ENCODE data around the gene PIF1. TPM values are rescaled to one million over a fixed set of nuclear protein-coding genes. Genes with fewer than 3 reads are reported as not detected.

PIF1 gene
- total RNA-seq, 2 donors from 2014 or later: 24.7 to 91.9 TPM

- H3K9me3 Mint-ChIP-seq: no peaks in the 10 kb centered on the region
- H3K4me3 Mint-ChIP-seq: no peak overlapping the region
- no peaks in the 10 kb centered on the region for H3K36me3 Mint-ChIP-seq
- DNase-seq (ENCODE audit: low spot score): no peak
- H3K27me3 Mint-ChIP-seq: no peaks in the 10 kb centered on the region
- no peaks in the 10 kb centered on the region for H3K4me1 Mint-ChIP-seq (ENCODE audit: low read depth in 2 of 2)
- no peak overlapping the region for H3K27ac Mint-ChIP-seq
- no peak for ATAC-seq
Observed at GRCh38 chr15:64792282-64792681, 33.2 kb downstream of the PIF1 start.

- Mint-ChIP-seq H3K27me3 (no peaks in the 10 kb centered on the region), H3K4me3 (no peak overlapping the region), H3K4me1 (ENCODE audit: low read depth in 2 of 2) (no peaks in the 10 kb centered on the region), H3K9me3 (no peaks in the 10 kb centered on the region), H3K36me3 (no peaks in the 10 kb centered on the region), H3K27ac (no peak overlapping the region)
- no peak for ATAC-seq
- DNase-seq (ENCODE audit: low spot score): no peak
Observed at GRCh38 chr15:64791401-64791800, 34.0 kb downstream of the PIF1 start.

GRCh38 chr15:64783796-64784195 is 41.7 kb downstream of the PIF1 start:
- no peaks in the 10 kb centered on the region for H3K27me3 Mint-ChIP-seq
- DNase-seq (ENCODE audit: low spot score) (no peak), ATAC-seq (no peak)
- H3K4me3 Mint-ChIP-seq: no peak overlapping the region
- peaks cover 25 to 26% of the 10 kb centered on the region in 2 donors for H3K4me1 Mint-ChIP-seq (ENCODE audit: low read depth in 2 of 2)
- H3K27ac Mint-ChIP-seq: no peak overlapping the region
- H3K9me3 Mint-ChIP-seq: no peaks in the 10 kb centered on the region
- H3K36me3 Mint-ChIP-seq: no peaks in the 10 kb centered on the region

GRCh38 chr15:64782751-64783150 is 42.7 kb downstream of the PIF1 start:
- peaks cover 25 to 26% of the 10 kb centered on the region in 2 donors for H3K4me1 Mint-ChIP-seq (ENCODE audit: low read depth in 2 of 2)
- no peak overlapping the region for H3K27ac Mint-ChIP-seq
- ATAC-seq (no peak), DNase-seq (ENCODE audit: low spot score) (no peak)
- no peak overlapping the region for H3K4me3 Mint-ChIP-seq
- H3K27me3 Mint-ChIP-seq: no peaks in the 10 kb centered on the region
- H3K36me3 Mint-ChIP-seq: no peaks in the 10 kb centered on the region
- no peaks in the 10 kb centered on the region for H3K9me3 Mint-ChIP-seq

- H3K36me3 Mint-ChIP-seq: no peaks in the 10 kb centered on the region
- no peaks in the 10 kb centered on the region for H3K9me3 Mint-ChIP-seq
- peaks cover 25 to 26% of the 10 kb centered on the region in 2 donors for H3K4me1 Mint-ChIP-seq (ENCODE audit: low read depth in 2 of 2)
- DNase-seq (ENCODE audit: low spot score): no peak
- no peak overlapping the region for H3K4me3 Mint-ChIP-seq
- no peak overlapping the region for H3K27ac Mint-ChIP-seq
- no peak for ATAC-seq
- no peaks in the 10 kb centered on the region for H3K27me3 Mint-ChIP-seq
Observed at GRCh38 chr15:64781299-64781698, 44.1 kb downstream of the PIF1 start.

- Mint-ChIP-seq H3K9me3 (no peaks in the 10 kb centered on the region), H3K4me3 (no peak overlapping the region), H3K27me3 (no peaks in the 10 kb centered on the region), H3K4me1 (ENCODE audit: low read depth in 2 of 2) (peaks cover 25 to 26% of the 10 kb centered on the region in 2 donors), H3K36me3 (no peaks in the 10 kb centered on the region), H3K27ac (no peak overlapping the region)
- ATAC-seq (no peak), DNase-seq (ENCODE audit: low spot score) (no peak)
Observed at GRCh38 chr15:64780600-64781156, 44.8 kb downstream of the PIF1 start.

GRCh38 chr15:64779630-64780029 is 45.8 kb downstream of the PIF1 start:
- Mint-ChIP-seq H3K27me3 (no peaks in the 10 kb centered on the region), H3K36me3 (no peaks in the 10 kb centered on the region), H3K27ac (no peak overlapping the region), H3K4me1 (ENCODE audit: low read depth in 2 of 2) (peaks cover 25 to 26% of the 10 kb centered on the region in 2 donors), H3K9me3 (no peaks in the 10 kb centered on the region), H3K4me3 (no peak overlapping the region)
- no peak for ATAC-seq
- DNase-seq (ENCODE audit: low spot score): no peak

GRCh38 chr15:64779024-64779423 is 46.4 kb downstream of the PIF1 start:
- Mint-ChIP-seq H3K27ac (no peak overlapping the region), H3K4me1 (ENCODE audit: low read depth in 2 of 2) (peaks cover 25 to 26% of the 10 kb centered on the region in 2 donors), H3K9me3 (no peaks in the 10 kb centered on the region), H3K27me3 (peaks cover 0 to 3% of the 10 kb centered on the region in 2 donors), H3K36me3 (no peaks in the 10 kb centered on the region), H3K4me3 (no peak overlapping the region)
- no peak for ATAC-seq
- no peak for DNase-seq (ENCODE audit: low spot score)

- Mint-ChIP-seq H3K9me3 (no peaks in the 10 kb centered on the region), H3K27ac (no peak overlapping the region), H3K4me1 (ENCODE audit: low read depth in 2 of 2) (peaks cover 10 to 14% of the 10 kb centered on the region in 2 donors), H3K4me3 (peak overlapping the region; percentile 77), H3K36me3 (no peaks in the 10 kb centered on the region), H3K27me3 (peaks cover 3 to 7% of the 10 kb centered on the region in 2 donors)
- DNase-seq (ENCODE audit: low spot score) (no peak), ATAC-seq (no peak)
Observed at GRCh38 chr15:64776402-64776786, 49.1 kb downstream of the PIF1 start.

- H3K4me1 Mint-ChIP-seq (ENCODE audit: low read depth in 2 of 2): peaks cover 7 to 12% of the 10 kb centered on the region in 2 donors
- H3K27me3 Mint-ChIP-seq: peaks cover 3 to 7% of the 10 kb centered on the region in 2 donors
- no peaks in the 10 kb centered on the region for H3K9me3 Mint-ChIP-seq
- no peak for DNase-seq (ENCODE audit: low spot score)
- peak within 1 kb of the TSS in 1 of 2 donors; percentile 60 for H3K27ac Mint-ChIP-seq
- H3K36me3 Mint-ChIP-seq: no peaks in the 10 kb centered on the region
- peak; percentile 57 to 77 for ATAC-seq
- H3K4me3 Mint-ChIP-seq: peak within 1 kb of the TSS; percentile 77
Observed at GRCh38 chr15:64775551-64776401, 49.7 kb downstream of the PIF1 start, which contains the start of gene RBPMS2. Gene RBPMS2 (minus strand): TSS chr15:64775589. CDS start chr15:64775319, 270 bp downstream.

- ATAC-seq (peak; percentile 55 to 58), DNase-seq (ENCODE audit: low spot score) (no peak)
- Mint-ChIP-seq H3K27ac (peak overlapping the region in 1 of 2 donors; percentile 60), H3K4me1 (ENCODE audit: low read depth in 2 of 2) (peaks cover 4 to 7% of the 10 kb centered on the region in 2 donors), H3K36me3 (no peaks in the 10 kb centered on the region), H3K4me3 (peak overlapping the region; percentile 47), H3K9me3 (no peaks in the 10 kb centered on the region), H3K27me3 (peaks cover 3 to 7% of the 10 kb centered on the region in 2 donors)
Observed at GRCh38 chr15:64774629-64775493, 50.6 kb downstream of the PIF1 start.

- Mint-ChIP-seq H3K27me3 (peaks cover 3 to 7% of the 10 kb centered on the region in 2 donors), H3K4me1 (ENCODE audit: low read depth in 2 of 2) (peaks cover 4 to 7% of the 10 kb centered on the region in 2 donors), H3K27ac (peak overlapping the region in 1 of 2 donors; percentile 60), H3K9me3 (no peaks in the 10 kb centered on the region), H3K36me3 (no peaks in the 10 kb centered on the region), H3K4me3 (peak overlapping the region; percentile 47)
- ATAC-seq (no peak), DNase-seq (ENCODE audit: low spot score) (no peak)
Observed at GRCh38 chr15:64774037-64774628, 51.3 kb downstream of the PIF1 start.

- Mint-ChIP-seq H3K4me1 (ENCODE audit: low read depth in 2 of 2) (peaks cover 4 to 7% of the 10 kb centered on the region in 2 donors), H3K36me3 (no peaks in the 10 kb centered on the region), H3K27me3 (peaks cover 3 to 7% of the 10 kb centered on the region in 2 donors), H3K9me3 (no peaks in the 10 kb centered on the region), H3K4me3 (no peak overlapping the region), H3K27ac (no peak overlapping the region)
- DNase-seq (ENCODE audit: low spot score) (no peak), ATAC-seq (no peak)
Observed at GRCh38 chr15:64773606-64774005, 51.8 kb downstream of the PIF1 start.

All from natural killer cell treated with Interleukin-12 subunit alpha and Interleukin-12 subunit beta and Interleukin-15 and Interleukin-18, amount 100 ng/mL, for 72 hours (primary cell).